Activated CD8-positive, alpha-beta memory T cell treated with anti-CD3 and anti-CD28 coated beads for 24 hours (primary cell): ENCODE measurements around the gene CACNG4.

Experiments used
- DNase-seq: peaks from one replicate; pipeline ENCODE4 v3.0.0-alpha.2; 2020

Gene CACNG4

GRCh38 chr17:66963909-66964771 lies at the start of gene CACNG4:
CACNG4 (plus strand) TSS chr17:66964707; CDS start chr17:66964912, 205 bp downstream.
- DNase-seq = no peak

GRCh38 chr17:66915204-66915611 lies 49.3 kb upstream of the CACNG4 start:
- no peak for DNase-seq

- DNase-seq = no peak
Observed at GRCh38 chr17:66915792-66916191, 48.7 kb upstream of the CACNG4 start.

GRCh38 chr17:66916946-66917345 lies 47.6 kb upstream of the CACNG4 start:
- DNase-seq = no peak

- DNase-seq = no peak
Observed at GRCh38 chr17:66918896-66919295, 45.6 kb upstream of the CACNG4 start.

- no peak for DNase-seq
Observed at GRCh38 chr17:66920435-66920834, 44.1 kb upstream of the CACNG4 start.

GRCh38 chr17:66920950-66921349 lies 43.6 kb upstream of the CACNG4 start:
- DNase-seq = no peak

GRCh38 chr17:66923886-66924285 lies 40.6 kb upstream of the CACNG4 start:
- DNase-seq = no peak

GRCh38 chr17:66925811-66926500 lies 38.6 kb upstream of the CACNG4 start:
- DNase-seq = no peak

GRCh38 chr17:66928949-66929348 lies 35.6 kb upstream of the CACNG4 start:
- DNase-seq = no peak

GRCh38 chr17:66929591-66929990 lies 34.9 kb upstream of the CACNG4 start:
- no peak for DNase-seq

GRCh38 chr17:66930933-66931332 lies 33.6 kb upstream of the CACNG4 start:
- DNase-seq = no peak

- no peak for DNase-seq
Observed at GRCh38 chr17:66932311-66932710, 32.2 kb upstream of the CACNG4 start.

- DNase-seq = no peak
Observed at GRCh38 chr17:66934040-66934439, 30.5 kb upstream of the CACNG4 start.

GRCh38 chr17:66935717-66936116 lies 28.8 kb upstream of the CACNG4 start:
- no peak for DNase-seq

- no peak for DNase-seq
Observed at GRCh38 chr17:66938656-66939055, 25.9 kb upstream of the CACNG4 start.

GRCh38 chr17:66939461-66940114 lies 24.9 kb upstream of the CACNG4 start:
- DNase-seq = no peak

- DNase-seq = no peak
Observed at GRCh38 chr17:66941249-66941648, 23.3 kb upstream of the CACNG4 start.

GRCh38 chr17:66941773-66942450 lies 22.6 kb upstream of the CACNG4 start:
- no peak for DNase-seq

GRCh38 chr17:66942451-66943264 lies 21.8 kb upstream of the CACNG4 start:
- DNase-seq = no peak

- DNase-seq = no peak
Observed at GRCh38 chr17:66943484-66943883, 21.0 kb upstream of the CACNG4 start.
